GM23338 (cell line): ENCODE measurements around the gene RHOF. TPM values are rescaled to one million over a fixed set of nuclear protein-coding genes. Genes with fewer than 3 reads are reported as not detected.

Experiments
- ATAC-seq: fragments of 200-7000 bp; cut with Tn5 transposase; 3 replicates; pipeline ENCODE4 v1.9.1; 2020
- DNase-seq: peaks from one replicate; pipeline ENCODE4 v3.0.0-alpha.2; 2015; ENCODE audit warnings: low spot score
- H2AFZ ChIP-seq: fragments of 200-600 bp; sonication (generic); 2 replicates; pipeline ENCODE4 v1.8.0; 2016; ENCODE audit warnings: antibody characterized with exemption, mild to moderate bottlenecking, moderate library complexity
- H3F3A ChIP-seq: fragments of 200-600 bp; sonication (generic); replicated peaks from 2 replicates; pipeline ENCODE4 v1.8.0; 2017; ENCODE audit warnings: antibody characterized with exemption, mixed run types, low read depth
- H3K27ac ChIP-seq: fragments of 200-600 bp; sonication (generic); 2 replicates; pipeline ENCODE4 v1.6.1; 2016; ENCODE audit warnings: low read depth
- H3K27me3 ChIP-seq: fragments of 200-600 bp; sonication (generic); 2 replicates; pipeline ENCODE4 v1.8.0; 2016; ENCODE audit warnings: mild to moderate bottlenecking, mixed run types, moderate library complexity; ENCODE audit not compliant: insufficient read depth
- H3K36me3 ChIP-seq: fragments of 200-600 bp; sonication (generic); 2 replicates; pipeline ENCODE4 v1.8.0; 2016; ENCODE audit warnings: mild to moderate bottlenecking; ENCODE audit not compliant: insufficient read depth
- H3K4me1 ChIP-seq: fragments of 200-600 bp; sonication (generic); 2 replicates; pipeline ENCODE4 v1.8.0; 2016; ENCODE audit warnings: mild to moderate bottlenecking, moderate library complexity; ENCODE audit not compliant: insufficient read depth
- H3K4me2 ChIP-seq: fragments of 200-600 bp; sonication (generic); 2 replicates; pipeline ENCODE4 v1.7.1; 2017; ENCODE audit warnings: mixed run types
- H3K4me3 ChIP-seq: fragments of 200-600 bp; sonication (generic); 2 replicates; pipeline ENCODE4 v1.6.1; 2016; ENCODE audit warnings: mixed run types
- H3K79me2 ChIP-seq: fragments of 200-600 bp; sonication (generic); replicated peaks from 2 replicates; pipeline ENCODE4 v1.8.0; 2017; ENCODE audit warnings: mild to moderate bottlenecking; ENCODE audit not compliant: insufficient read depth
- H3K9me2 ChIP-seq: fragments of 200-600 bp; sonication (generic); 2 replicates; pipeline ENCODE4 v1.8.0; 2017; ENCODE audit not compliant: insufficient read depth
- H4K20me1 ChIP-seq: fragments of 200-600 bp; sonication (generic); replicated peaks from 2 replicates; pipeline ENCODE4 v1.8.0; 2017; ENCODE audit warnings: mild to moderate bottlenecking; ENCODE audit not compliant: insufficient read depth
- H3K27ac Mint-ChIP-seq: 2 replicates; pipeline ENCODE4 v1.8.0; 2020; ENCODE audit warnings: inconsistent platforms, mild to moderate bottlenecking, moderate library complexity, mixed read lengths
- H3K27me3 Mint-ChIP-seq: 3 replicates; pipeline ENCODE4 v1.8.0; 2022; ENCODE audit warnings: low read depth, mild to moderate bottlenecking, moderate library complexity, mixed read lengths, inconsistent platforms; ENCODE audit not compliant: insufficient read depth, poor library complexity
- H3K36me3 Mint-ChIP-seq: 3 replicates; pipeline ENCODE4 v1.8.0; 2021; ENCODE audit warnings: low read depth, mild to moderate bottlenecking, inconsistent platforms, moderate library complexity, mixed read lengths
- H3K4me1 Mint-ChIP-seq: 3 replicates; pipeline ENCODE4 v1.8.0; 2020; ENCODE audit warnings: mild to moderate bottlenecking, inconsistent platforms, mixed read lengths
- H3K4me3 Mint-ChIP-seq: 3 replicates; pipeline ENCODE4 v1.8.0; 2021; ENCODE audit warnings: moderate library complexity, mild to moderate bottlenecking, inconsistent platforms, mixed read lengths
- H3K9me3 Mint-ChIP-seq: 3 replicates; pipeline ENCODE4 v1.8.0; 2020; ENCODE audit warnings: moderate library complexity, mild to moderate bottlenecking, inconsistent platforms, mixed read lengths
- CREB1 ChIP-seq: fragments of 250-450 bp; sonication (Bioruptor Pico); IDR thresholded peaks from 2 replicates; pipeline ENCODE4 v1.5.0; 2020; ENCODE audit warnings: low read depth, mild to moderate bottlenecking, moderate library complexity
- EZH2 ChIP-seq: fragments of 200-600 bp; sonication (generic); IDR thresholded peaks from one replicate; pipeline ENCODE4 v1.8.0; 2017; ENCODE audit warnings: antibody characterized with exemption, mild to moderate bottlenecking, low read depth; ENCODE audit not compliant: unreplicated experiment
- NANOG ChIP-seq: IDR thresholded peaks from 2 replicates; pipeline ENCODE4 v1.6.1; 2016; ENCODE audit warnings: antibody characterized with exemption, borderline replicate concordance
- STAT1 ChIP-seq: IDR thresholded peaks from one replicate; pipeline ENCODE4 v1.6.1; 2016; ENCODE audit warnings: antibody characterized with exemption; ENCODE audit not compliant: unreplicated experiment
- ZNF114 ChIP-seq: fragments of 250-450 bp; sonication (Bioruptor Pico); IDR thresholded peaks from 2 replicates; pipeline ENCODE4 v1.5.0; 2020; ENCODE audit warnings: mild to moderate bottlenecking, moderate library complexity
- ZNF331 ChIP-seq: fragments of 250-450 bp; sonication (Bioruptor Pico); IDR thresholded peaks from 2 replicates; pipeline ENCODE4 v1.5.0; 2020; ENCODE audit warnings: low read depth, mild to moderate bottlenecking, moderate library complexity
- polyA plus RNA-seq: library from polyadenylated mRNA; unstranded; fragments of >200 nt; fragmentation: Nextera tagmentation; extraction: Ambion mirVana; gene quantifications from 2 replicates; pipeline ENCODE4 v1.2.1, GENCODE V29; 2016
- total RNA-seq: library from RNA; depleted of rRNA; stranded (reverse); fragments of >200 nt; shearing (Covaris generic); gene quantifications from 2 replicates; pipeline ENCODE4 v1.2.3, GENCODE V29; 2014
- TF ChIP-seq, protein P1 (sequence below): IDR thresholded peaks from 2 replicates; pipeline ENCODE4 v1.6.1; 2016; ENCODE audit warnings: antibody characterized with exemption
- TF ChIP-seq, protein P2 (sequence below): IDR thresholded peaks from one replicate; pipeline ENCODE4 v1.6.1; 2018; ENCODE audit warnings: antibody characterized with exemption; ENCODE audit not compliant: unreplicated experiment
- TF ChIP-seq, protein P3 (sequence below): fragments of 250-450 bp; sonication (Bioruptor Pico); IDR thresholded peaks from 2 replicates; pipeline ENCODE4 v1.5.0; 2020; ENCODE audit warnings: mild to moderate bottlenecking, moderate library complexity

RHOF gene
- total and polyA plus RNA-seq, 2 experiments from 2014 or later: 10.5 to 53.4 TPM

DNA sequence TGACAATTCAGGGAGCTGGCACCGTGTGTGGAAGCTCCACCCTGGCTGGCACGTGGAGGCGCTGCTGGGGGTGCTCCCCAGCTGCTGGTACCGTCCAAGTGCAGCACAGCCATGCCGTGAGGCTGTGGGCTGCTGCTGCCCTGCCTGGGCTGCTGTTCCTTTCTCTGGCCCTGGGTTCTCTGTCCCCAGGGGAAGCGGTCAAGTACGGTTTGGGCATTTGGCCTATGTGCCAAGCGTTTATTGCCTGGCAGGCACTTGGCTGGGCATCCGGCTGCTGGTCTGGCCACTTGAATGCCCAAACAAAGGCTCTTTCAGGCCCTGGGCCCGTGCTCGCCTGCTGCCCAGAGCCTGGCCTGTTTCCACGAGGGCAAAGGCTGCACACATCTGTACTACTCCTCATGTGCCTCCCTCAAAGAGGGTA, 39.6 kb downstream of the RHOF start:
- DNase-seq: no peak
- H3K4me1 ChIP-seq: no peaks in the 10 kb centered on the region
- H3K36me3 Mint-ChIP-seq: peaks cover 18% of the 10 kb centered on the region
- H3K27ac ChIP-seq: no peak overlapping the region
- H3K4me1 Mint-ChIP-seq: no peaks in the 10 kb centered on the region
- no peak overlapping the region for H3K27ac Mint-ChIP-seq
- no peak overlapping the region for H3K4me3 ChIP-seq
- H3K27me3 ChIP-seq: no peaks in the 10 kb centered on the region
- H2AFZ ChIP-seq: no peak overlapping the region
- H3F3A ChIP-seq: peaks cover 6% of the 10 kb centered on the region; the same call in 1 of the 2 replicates
- H3K79me2 ChIP-seq: no peaks in the 10 kb centered on the region
- no peaks in the 10 kb centered on the region for H4K20me1 ChIP-seq
- H3K9me2 ChIP-seq: no peaks in the 10 kb centered on the region
- H3K4me2 ChIP-seq: no peak overlapping the region
- no peak overlapping the region for H3K4me3 Mint-ChIP-seq
- H3K9me3 Mint-ChIP-seq: no peaks in the 10 kb centered on the region
- no peak for ATAC-seq
- no peaks in the 10 kb centered on the region; the same call in 1 of the 2 replicates for H3K36me3 ChIP-seq
- TF ChIP-seq, protein P1, sequence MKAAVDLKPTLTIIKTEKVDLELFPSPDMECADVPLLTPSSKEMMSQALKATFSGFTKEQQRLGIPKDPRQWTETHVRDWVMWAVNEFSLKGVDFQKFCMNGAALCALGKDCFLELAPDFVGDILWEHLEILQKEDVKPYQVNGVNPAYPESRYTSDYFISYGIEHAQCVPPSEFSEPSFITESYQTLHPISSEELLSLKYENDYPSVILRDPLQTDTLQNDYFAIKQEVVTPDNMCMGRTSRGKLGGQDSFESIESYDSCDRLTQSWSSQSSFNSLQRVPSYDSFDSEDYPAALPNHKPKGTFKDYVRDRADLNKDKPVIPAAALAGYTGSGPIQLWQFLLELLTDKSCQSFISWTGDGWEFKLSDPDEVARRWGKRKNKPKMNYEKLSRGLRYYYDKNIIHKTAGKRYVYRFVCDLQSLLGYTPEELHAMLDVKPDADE: no peak
- TF ChIP-seq EZH2 (no peak), STAT1 (no peak), ZNF331 (CRISPR knock-in tag) (no peak), ZNF114 (CRISPR knock-in tag) (no peak), CREB1 (CRISPR knock-in tag) (no peak), NANOG (no peak)
- TF ChIP-seq, protein P2, sequence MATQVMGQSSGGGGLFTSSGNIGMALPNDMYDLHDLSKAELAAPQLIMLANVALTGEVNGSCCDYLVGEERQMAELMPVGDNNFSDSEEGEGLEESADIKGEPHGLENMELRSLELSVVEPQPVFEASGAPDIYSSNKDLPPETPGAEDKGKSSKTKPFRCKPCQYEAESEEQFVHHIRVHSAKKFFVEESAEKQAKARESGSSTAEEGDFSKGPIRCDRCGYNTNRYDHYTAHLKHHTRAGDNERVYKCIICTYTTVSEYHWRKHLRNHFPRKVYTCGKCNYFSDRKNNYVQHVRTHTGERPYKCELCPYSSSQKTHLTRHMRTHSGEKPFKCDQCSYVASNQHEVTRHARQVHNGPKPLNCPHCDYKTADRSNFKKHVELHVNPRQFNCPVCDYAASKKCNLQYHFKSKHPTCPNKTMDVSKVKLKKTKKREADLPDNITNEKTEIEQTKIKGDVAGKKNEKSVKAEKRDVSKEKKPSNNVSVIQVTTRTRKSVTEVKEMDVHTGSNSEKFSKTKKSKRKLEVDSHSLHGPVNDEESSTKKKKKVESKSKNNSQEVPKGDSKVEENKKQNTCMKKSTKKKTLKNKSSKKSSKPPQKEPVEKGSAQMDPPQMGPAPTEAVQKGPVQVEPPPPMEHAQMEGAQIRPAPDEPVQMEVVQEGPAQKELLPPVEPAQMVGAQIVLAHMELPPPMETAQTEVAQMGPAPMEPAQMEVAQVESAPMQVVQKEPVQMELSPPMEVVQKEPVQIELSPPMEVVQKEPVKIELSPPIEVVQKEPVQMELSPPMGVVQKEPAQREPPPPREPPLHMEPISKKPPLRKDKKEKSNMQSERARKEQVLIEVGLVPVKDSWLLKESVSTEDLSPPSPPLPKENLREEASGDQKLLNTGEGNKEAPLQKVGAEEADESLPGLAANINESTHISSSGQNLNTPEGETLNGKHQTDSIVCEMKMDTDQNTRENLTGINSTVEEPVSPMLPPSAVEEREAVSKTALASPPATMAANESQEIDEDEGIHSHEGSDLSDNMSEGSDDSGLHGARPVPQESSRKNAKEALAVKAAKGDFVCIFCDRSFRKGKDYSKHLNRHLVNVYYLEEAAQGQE: no peak
- TF ChIP-seq, protein P3, sequence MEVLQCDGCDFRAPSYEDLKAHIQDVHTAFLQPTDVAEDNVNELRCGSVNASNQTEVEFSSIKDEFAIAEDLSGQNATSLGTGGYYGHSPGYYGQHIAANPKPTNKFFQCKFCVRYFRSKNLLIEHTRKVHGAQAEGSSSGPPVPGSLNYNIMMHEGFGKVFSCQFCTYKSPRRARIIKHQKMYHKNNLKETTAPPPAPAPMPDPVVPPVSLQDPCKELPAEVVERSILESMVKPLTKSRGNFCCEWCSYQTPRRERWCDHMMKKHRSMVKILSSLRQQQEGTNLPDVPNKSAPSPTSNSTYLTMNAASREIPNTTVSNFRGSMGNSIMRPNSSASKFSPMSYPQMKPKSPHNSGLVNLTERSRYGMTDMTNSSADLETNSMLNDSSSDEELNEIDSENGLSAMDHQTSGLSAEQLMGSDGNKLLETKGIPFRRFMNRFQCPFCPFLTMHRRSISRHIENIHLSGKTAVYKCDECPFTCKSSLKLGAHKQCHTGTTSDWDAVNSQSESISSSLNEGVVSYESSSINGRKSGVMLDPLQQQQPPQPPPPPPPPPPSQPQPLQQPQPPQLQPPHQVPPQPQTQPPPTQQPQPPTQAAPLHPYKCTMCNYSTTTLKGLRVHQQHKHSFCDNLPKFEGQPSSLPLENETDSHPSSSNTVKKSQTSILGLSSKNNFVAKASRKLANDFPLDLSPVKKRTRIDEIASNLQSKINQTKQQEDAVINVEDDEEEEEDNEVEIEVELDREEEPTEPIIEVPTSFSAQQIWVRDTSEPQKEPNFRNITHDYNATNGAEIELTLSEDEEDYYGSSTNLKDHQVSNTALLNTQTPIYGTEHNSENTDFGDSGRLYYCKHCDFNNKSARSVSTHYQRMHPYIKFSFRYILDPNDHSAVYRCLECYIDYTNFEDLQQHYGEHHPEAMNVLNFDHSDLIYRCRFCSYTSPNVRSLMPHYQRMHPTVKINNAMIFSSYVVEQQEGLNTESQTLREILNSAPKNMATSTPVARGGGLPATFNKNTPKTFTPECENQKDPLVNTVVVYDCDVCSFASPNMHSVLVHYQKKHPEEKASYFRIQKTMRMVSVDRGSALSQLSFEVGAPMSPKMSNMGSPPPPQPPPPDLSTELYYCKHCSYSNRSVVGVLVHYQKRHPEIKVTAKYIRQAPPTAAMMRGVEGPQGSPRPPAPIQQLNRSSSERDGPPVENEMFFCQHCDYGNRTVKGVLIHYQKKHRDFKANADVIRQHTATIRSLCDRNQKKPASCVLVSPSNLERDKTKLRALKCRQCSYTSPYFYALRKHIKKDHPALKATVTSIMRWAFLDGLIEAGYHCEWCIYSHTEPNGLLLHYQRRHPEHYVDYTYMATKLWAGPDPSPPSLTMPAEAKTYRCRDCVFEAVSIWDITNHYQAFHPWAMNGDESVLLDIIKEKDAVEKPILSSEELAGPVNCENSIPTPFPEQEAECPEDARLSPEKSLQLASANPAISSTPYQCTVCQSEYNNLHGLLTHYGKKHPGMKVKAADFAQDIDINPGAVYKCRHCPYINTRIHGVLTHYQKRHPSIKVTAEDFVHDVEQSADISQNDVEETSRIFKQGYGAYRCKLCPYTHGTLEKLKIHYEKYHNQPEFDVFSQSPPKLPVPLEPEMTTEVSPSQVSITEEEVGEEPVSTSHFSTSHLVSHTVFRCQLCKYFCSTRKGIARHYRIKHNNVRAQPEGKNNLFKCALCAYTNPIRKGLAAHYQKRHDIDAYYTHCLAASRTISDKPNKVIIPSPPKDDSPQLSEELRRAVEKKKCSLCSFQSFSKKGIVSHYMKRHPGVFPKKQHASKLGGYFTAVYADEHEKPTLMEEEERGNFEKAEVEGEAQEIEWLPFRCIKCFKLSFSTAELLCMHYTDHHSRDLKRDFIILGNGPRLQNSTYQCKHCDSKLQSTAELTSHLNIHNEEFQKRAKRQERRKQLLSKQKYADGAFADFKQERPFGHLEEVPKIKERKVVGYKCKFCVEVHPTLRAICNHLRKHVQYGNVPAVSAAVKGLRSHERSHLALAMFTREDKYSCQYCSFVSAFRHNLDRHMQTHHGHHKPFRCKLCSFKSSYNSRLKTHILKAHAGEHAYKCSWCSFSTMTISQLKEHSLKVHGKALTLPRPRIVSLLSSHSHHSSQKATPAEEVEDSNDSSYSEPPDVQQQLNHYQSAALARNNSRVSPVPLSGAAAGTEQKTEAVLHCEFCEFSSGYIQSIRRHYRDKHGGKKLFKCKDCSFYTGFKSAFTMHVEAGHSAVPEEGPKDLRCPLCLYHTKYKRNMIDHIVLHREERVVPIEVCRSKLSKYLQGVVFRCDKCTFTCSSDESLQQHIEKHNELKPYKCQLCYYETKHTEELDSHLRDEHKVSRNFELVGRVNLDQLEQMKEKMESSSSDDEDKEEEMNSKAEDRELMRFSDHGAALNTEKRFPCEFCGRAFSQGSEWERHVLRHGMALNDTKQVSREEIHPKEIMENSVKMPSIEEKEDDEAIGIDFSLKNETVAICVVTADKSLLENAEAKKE: no peak
- H3K27me3 Mint-ChIP-seq: peaks cover 2% of the 10 kb centered on the region
